HepG2 (cell line): ENCODE data around the gene CA11. TPM values are rescaled to one million over a fixed set of nuclear protein-coding genes. Genes with fewer than 3 reads are reported as not detected.

Experiments used
- HOXA5 ChIP-seq: sonication (generic); formaldehyde crosslinking; IDR thresholded peaks from 2 replicates; pipeline ENCODE4 v1.4.0; 2020; ENCODE audit warnings: missing genetic modification reagents
- KAT8 ChIP-seq: IDR thresholded peaks from 2 replicates; pipeline ENCODE4 v1.6.1; 2016; ENCODE audit warnings: missing genetic modification reagents, missing compliant biosample characterization
- KDM6A ChIP-seq: IDR thresholded peaks from 2 replicates; pipeline ENCODE4 v1.6.1; 2016; ENCODE audit warnings: low read depth
- NR2F6 ChIP-seq, 2 experiments: IDR thresholded peaks; 2 replicates each; pipeline ENCODE4 v1.6.1; 2016; ENCODE audit warnings: antibody characterized with exemption in 1 of 2, mild to moderate bottlenecking in 1 of 2
- RXRA ChIP-seq: sonication (generic); formaldehyde crosslinking; IDR thresholded peaks from 2 replicates; pipeline ENCODE4 v1.5.1; 2020; ENCODE audit warnings: missing genetic modification reagents
- SOX6 ChIP-seq, 2 experiments: fragments of 450-650 bp in 1 of 2; sonication (generic) in 1 of 2; formaldehyde crosslinking in 1 of 2; IDR thresholded peaks; 2 replicates each; pipeline versions ENCODE4 v1.4.0 to v1.6.1; 2017 to 2020; ENCODE audit warnings: antibody characterized with exemption in 1 of 2, mild to moderate bottlenecking in 1 of 2, missing genetic modification reagents in 1 of 2
- SP1 ChIP-seq, 2 experiments: fragments of 450-650 bp in 1 of 2; sonication (generic) in 1 of 2; formaldehyde crosslinking in 1 of 2; IDR thresholded peaks; 2 replicates each; pipeline versions ENCODE4 v1.4.0 to v1.6.1; 2016 to 2020; ENCODE audit warnings: missing genetic modification reagents in 1 of 2
- SP5 ChIP-seq: IDR thresholded peaks from 2 replicates; pipeline ENCODE4 v1.6.1; 2016; ENCODE audit warnings: low read depth, borderline replicate concordance
- YEATS4 ChIP-seq: sonication (generic); formaldehyde crosslinking; IDR thresholded peaks from 2 replicates; pipeline ENCODE4 v1.4.0; 2020; ENCODE audit warnings: missing genetic modification reagents, borderline replicate concordance
- ZFP41 ChIP-seq: sonication (generic); formaldehyde crosslinking; IDR thresholded peaks from 2 replicates; pipeline ENCODE4 v1.4.0; 2020; ENCODE audit warnings: mild to moderate bottlenecking, missing genetic modification reagents, borderline replicate concordance
- ZNF12 ChIP-seq: sonication (generic); formaldehyde crosslinking; IDR thresholded peaks from 2 replicates; pipeline ENCODE4 v1.5.0; 2020; ENCODE audit warnings: missing genetic modification reagents
- ZNF788 ChIP-seq: sonication (generic); formaldehyde crosslinking; IDR thresholded peaks from 2 replicates; pipeline ENCODE4 v1.5.0; 2020; ENCODE audit warnings: mild to moderate bottlenecking, missing genetic modification reagents, borderline replicate concordance
- ZSCAN31 ChIP-seq: sonication (generic); formaldehyde crosslinking; IDR thresholded peaks from 2 replicates; pipeline ENCODE4 v1.5.0; 2020; ENCODE audit warnings: low read depth, mild to moderate bottlenecking, missing genetic modification reagents
- polyA plus RNA-seq, 8 experiments: library from polyadenylated mRNA; depleted of rRNA in 3 of 8; stranded (reverse) in 7 of 8; unstranded in 1 of 8; fragments of >200 nt; fragmentation: Illumina TruSeq in 4 of 8; extraction: Trizol in 4 of 8; gene quantifications; 2 replicates each; pipeline versions ENCODE4 v1.2.1 to v1.2.3, GENCODE V29; 2011 to 2016; ENCODE audit warnings: low read depth in 4 of 8, missing spikeins in 1 of 8, mixed read lengths in 1 of 8; ENCODE audit not compliant: insufficient read depth in 1 of 8
- total RNA-seq, 5 experiments: library from RNA; depleted of rRNA; stranded (reverse); fragments of >200 nt; fragmentation: Illumina TruSeq; extraction: Trizol; gene quantifications; 2 replicates each; pipeline ENCODE4 v1.2.3, GENCODE V29; 2016; ENCODE audit warnings: low read depth in 1 of 5
- TF ChIP-seq, protein P1 (sequence below): sonication (generic); formaldehyde crosslinking; IDR thresholded peaks from 2 replicates; pipeline ENCODE4 v1.8.0; 2023; ENCODE audit warnings: mild to moderate bottlenecking, missing genetic modification reagents
- TF ChIP-seq, protein P2 (sequence below): IDR thresholded peaks from 2 replicates; pipeline ENCODE4 v1.6.1; 2016; ENCODE audit warnings: low read depth, missing genetic modification reagents, missing compliant biosample characterization
- TF ChIP-seq, protein P3 (sequence below): sonication (generic); formaldehyde crosslinking; IDR thresholded peaks from 2 replicates; pipeline ENCODE4 v1.4.0; 2020; ENCODE audit warnings: missing genetic modification reagents
- TF ChIP-seq, protein P4 (sequence below): sonication (generic); formaldehyde crosslinking; IDR thresholded peaks from 2 replicates; pipeline ENCODE4 v1.4.0; 2020; ENCODE audit warnings: missing genetic modification reagents, borderline replicate concordance

Gene CA11
- total and polyA plus RNA-seq, 2 of the 13 experiments (the other 11 are each of a cell fraction or from before 2014, with no cell fraction given): 0.41 to 0.58 TPM

DNA sequence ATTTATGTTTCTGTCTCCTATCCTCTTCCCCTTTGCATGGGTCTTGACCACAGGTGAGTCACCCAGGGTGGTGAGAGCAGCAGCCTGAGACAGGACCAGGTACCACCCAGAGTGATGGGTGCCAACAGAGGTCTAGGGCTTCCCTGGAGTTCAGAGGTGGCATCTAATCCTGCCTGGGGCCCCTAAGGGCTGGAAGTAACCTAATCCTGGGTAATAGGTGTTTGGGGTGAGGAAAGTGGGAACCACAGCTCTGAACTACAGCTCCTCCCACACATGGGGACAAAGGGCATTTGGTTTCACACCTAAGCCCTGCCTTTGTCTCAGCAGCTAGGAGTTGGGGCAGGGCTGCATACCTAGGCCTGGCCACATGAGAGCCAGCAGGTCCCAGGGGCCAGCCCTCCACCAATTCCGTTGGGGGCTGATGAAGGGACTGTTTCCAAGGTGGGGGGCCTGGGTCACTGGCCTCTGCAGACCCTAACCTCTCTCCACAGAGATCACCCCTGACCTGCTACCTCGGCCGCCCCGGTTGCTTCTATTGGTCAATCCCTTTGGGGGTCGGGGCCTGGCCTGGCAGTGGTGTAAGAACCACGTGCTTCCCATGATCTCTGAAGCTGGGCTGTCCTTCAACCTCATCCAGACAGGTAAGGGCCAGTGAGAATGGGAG lies 18.7 kb downstream of the CA11 start (continued):
- TF ChIP-seq, protein P1, sequence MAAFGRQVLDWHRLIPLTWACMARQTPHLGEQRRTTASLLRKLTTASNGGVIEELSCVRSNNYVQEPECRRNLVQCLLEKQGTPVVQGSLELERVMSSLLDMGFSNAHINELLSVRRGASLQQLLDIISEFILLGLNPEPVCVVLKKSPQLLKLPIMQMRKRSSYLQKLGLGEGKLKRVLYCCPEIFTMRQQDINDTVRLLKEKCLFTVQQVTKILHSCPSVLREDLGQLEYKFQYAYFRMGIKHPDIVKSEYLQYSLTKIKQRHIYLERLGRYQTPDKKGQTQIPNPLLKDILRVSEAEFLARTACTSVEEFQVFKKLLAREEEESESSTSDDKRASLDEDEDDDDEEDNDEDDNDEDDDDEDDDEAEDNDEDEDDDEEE (CRISPR knock-in tag): no peak
- 0 out of 2 replicates have a peak, but pooled peaks have one; percentile 38 for TF ChIP-seq KDM6A (CRISPR knock-in tag)
- peak; percentile 28; the same call in 1 of the 2 replicates for TF ChIP-seq RXRA
- TF ChIP-seq ZNF12: peak; percentile 77; the same call in 1 of the 2 replicates
- peak; percentile 63; the same call in 1 of the 2 replicates for TF ChIP-seq SP5 (CRISPR knock-in tag)
- 0 out of 2 replicates have a peak, but pooled peaks have one; percentile 26 for TF ChIP-seq ZSCAN31 (CRISPR knock-in tag)
- no peak for TF ChIP-seq ZFP41 (CRISPR knock-in tag)
- TF ChIP-seq, protein P2, sequence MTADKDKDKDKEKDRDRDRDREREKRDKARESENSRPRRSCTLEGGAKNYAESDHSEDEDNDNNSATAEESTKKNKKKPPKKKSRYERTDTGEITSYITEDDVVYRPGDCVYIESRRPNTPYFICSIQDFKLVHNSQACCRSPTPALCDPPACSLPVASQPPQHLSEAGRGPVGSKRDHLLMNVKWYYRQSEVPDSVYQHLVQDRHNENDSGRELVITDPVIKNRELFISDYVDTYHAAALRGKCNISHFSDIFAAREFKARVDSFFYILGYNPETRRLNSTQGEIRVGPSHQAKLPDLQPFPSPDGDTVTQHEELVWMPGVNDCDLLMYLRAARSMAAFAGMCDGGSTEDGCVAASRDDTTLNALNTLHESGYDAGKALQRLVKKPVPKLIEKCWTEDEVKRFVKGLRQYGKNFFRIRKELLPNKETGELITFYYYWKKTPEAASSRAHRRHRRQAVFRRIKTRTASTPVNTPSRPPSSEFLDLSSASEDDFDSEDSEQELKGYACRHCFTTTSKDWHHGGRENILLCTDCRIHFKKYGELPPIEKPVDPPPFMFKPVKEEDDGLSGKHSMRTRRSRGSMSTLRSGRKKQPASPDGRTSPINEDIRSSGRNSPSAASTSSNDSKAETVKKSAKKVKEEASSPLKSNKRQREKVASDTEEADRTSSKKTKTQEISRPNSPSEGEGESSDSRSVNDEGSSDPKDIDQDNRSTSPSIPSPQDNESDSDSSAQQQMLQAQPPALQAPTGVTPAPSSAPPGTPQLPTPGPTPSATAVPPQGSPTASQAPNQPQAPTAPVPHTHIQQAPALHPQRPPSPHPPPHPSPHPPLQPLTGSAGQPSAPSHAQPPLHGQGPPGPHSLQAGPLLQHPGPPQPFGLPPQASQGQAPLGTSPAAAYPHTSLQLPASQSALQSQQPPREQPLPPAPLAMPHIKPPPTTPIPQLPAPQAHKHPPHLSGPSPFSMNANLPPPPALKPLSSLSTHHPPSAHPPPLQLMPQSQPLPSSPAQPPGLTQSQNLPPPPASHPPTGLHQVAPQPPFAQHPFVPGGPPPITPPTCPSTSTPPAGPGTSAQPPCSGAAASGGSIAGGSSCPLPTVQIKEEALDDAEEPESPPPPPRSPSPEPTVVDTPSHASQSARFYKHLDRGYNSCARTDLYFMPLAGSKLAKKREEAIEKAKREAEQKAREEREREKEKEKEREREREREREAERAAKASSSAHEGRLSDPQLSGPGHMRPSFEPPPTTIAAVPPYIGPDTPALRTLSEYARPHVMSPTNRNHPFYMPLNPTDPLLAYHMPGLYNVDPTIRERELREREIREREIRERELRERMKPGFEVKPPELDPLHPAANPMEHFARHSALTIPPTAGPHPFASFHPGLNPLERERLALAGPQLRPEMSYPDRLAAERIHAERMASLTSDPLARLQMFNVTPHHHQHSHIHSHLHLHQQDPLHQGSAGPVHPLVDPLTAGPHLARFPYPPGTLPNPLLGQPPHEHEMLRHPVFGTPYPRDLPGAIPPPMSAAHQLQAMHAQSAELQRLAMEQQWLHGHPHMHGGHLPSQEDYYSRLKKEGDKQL (CRISPR knock-in tag): 0 out of 2 replicates have a peak, but pooled peaks have one; percentile 19
- peak; percentile 44 for TF ChIP-seq NR2F6 (IDR thresholded peaks at IDR 0.05)
- TF ChIP-seq NR2F6 (CRISPR knock-in tag; IDR thresholded peaks at IDR 0.05): peak; percentile 63; the same call in 1 of the 2 replicates
- peak; percentile 39; the same call in 1 of the 2 replicates for TF ChIP-seq YEATS4 (CRISPR knock-in tag)
- TF ChIP-seq KAT8 (CRISPR knock-in tag): 0 out of 2 replicates have a peak, but pooled peaks have one; percentile 30
- TF ChIP-seq ZNF788 (CRISPR knock-in tag): peak; percentile 27; the same call in 1 of the 2 replicates
- TF ChIP-seq, protein P3, sequence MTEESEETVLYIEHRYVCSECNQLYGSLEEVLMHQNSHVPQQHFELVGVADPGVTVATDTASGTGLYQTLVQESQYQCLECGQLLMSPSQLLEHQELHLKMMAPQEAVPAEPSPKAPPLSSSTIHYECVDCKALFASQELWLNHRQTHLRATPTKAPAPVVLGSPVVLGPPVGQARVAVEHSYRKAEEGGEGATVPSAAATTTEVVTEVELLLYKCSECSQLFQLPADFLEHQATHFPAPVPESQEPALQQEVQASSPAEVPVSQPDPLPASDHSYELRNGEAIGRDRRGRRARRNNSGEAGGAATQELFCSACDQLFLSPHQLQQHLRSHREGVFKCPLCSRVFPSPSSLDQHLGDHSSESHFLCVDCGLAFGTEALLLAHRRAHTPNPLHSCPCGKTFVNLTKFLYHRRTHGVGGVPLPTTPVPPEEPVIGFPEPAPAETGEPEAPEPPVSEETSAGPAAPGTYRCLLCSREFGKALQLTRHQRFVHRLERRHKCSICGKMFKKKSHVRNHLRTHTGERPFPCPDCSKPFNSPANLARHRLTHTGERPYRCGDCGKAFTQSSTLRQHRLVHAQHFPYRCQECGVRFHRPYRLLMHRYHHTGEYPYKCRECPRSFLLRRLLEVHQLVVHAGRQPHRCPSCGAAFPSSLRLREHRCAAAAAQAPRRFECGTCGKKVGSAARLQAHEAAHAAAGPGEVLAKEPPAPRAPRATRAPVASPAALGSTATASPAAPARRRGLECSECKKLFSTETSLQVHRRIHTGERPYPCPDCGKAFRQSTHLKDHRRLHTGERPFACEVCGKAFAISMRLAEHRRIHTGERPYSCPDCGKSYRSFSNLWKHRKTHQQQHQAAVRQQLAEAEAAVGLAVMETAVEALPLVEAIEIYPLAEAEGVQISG: peak; percentile 57
- no peak for TF ChIP-seq SP1 (IDR thresholded peaks at IDR 0.05)
- 0 out of 2 replicates have a peak, but pooled peaks have one; percentile 35 for TF ChIP-seq SP1 (CRISPR knock-in tag; IDR thresholded peaks at IDR 0.05)
- TF ChIP-seq SOX6 (IDR thresholded peaks at IDR 0.05): no peak
- peak; percentile 60; the same call in 1 of the 2 replicates for TF ChIP-seq SOX6 (CRISPR knock-in tag; IDR thresholded peaks at IDR 0.05)
- TF ChIP-seq HOXA5 (CRISPR knock-in tag): 0 out of 2 replicates have a peak, but pooled peaks have one; percentile 37
- TF ChIP-seq, protein P4, sequence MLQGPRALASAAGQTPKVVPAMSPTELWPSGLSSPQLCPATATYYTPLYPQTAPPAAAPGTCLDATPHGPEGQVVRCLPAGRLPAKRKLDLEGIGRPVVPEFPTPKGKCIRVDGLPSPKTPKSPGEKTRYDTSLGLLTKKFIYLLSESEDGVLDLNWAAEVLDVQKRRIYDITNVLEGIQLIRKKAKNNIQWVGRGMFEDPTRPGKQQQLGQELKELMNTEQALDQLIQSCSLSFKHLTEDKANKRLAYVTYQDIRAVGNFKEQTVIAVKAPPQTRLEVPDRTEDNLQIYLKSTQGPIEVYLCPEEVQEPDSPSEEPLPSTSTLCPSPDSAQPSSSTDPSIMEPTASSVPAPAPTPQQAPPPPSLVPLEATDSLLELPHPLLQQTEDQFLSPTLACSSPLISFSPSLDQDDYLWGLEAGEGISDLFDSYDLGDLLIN (CRISPR knock-in tag): no peak
